ENCODE measurements around the gene DIDO1. TPM values are rescaled to one million over a fixed set of nuclear protein-coding genes. Genes with fewer than 3 reads are reported as not detected.

The DIDO1 gene
- total RNA-seq, 2 donors from 2014 or later, result 68.5 to 75.9 TPM

DNA sequence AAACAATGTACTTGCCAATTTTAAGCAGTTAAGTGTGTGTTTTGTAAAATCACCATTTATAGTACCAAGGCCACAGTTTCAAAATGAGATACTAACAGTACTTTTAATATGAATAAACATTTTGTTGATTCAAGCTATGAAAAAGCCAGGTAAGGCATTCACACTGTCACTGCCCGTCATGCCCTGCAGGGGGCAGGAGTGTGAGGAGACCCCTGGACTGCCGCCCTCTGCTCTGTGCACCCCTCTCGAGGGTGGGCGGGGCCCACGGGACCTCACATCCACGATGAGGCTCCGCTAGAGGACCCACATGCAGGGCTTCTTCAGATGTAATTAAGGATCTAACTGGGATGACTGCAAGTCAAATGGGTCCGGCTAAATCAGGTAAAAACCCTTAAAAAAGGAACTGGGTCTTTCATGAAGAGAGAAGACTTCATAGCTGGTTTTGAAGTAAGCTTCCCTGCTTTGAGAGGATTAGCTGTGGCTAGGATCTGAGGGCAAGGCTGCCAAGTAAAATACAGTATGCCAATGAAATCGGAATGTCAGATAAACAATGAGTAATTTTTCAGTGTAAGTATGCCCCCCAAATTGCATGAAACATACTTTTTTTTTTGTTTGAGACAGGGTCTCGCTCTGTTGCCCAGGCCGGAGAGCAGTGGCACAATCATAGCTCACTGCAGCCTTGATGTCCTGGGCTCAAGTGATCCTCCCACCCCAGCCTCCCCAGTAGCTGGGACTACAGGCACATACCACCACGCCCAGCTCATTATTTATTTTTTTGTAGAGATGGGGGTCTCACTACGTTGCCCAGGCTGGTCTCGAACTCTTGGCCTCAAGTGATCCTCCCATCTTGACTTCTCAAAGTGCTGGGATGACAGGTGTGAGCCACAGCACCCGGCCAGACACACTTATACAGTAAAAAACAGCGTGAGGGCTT, 18.7 kb downstream of the DIDO1 start:
- TF ChIP-seq, protein P1, sequence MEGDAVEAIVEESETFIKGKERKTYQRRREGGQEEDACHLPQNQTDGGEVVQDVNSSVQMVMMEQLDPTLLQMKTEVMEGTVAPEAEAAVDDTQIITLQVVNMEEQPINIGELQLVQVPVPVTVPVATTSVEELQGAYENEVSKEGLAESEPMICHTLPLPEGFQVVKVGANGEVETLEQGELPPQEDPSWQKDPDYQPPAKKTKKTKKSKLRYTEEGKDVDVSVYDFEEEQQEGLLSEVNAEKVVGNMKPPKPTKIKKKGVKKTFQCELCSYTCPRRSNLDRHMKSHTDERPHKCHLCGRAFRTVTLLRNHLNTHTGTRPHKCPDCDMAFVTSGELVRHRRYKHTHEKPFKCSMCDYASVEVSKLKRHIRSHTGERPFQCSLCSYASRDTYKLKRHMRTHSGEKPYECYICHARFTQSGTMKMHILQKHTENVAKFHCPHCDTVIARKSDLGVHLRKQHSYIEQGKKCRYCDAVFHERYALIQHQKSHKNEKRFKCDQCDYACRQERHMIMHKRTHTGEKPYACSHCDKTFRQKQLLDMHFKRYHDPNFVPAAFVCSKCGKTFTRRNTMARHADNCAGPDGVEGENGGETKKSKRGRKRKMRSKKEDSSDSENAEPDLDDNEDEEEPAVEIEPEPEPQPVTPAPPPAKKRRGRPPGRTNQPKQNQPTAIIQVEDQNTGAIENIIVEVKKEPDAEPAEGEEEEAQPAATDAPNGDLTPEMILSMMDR (IDR thresholded peaks at IDR 0.05), result peak in 1 of 4 experiments; percentile 25
- TF ChIP-seq POLR2A (IDR thresholded peaks at IDR 0.05), result no peak
- Histone ChIP-seq H3K9me3 (no peaks in the 10 kb centered on the region), H3K27me3 (replicated peaks; ENCODE audit: insufficient read depth) (no peaks in the 10 kb centered on the region), H3K27ac (no peak overlapping the region), H3K4me1 (replicated peaks) (no peaks in the 10 kb centered on the region), H3K36me3 (peaks cover 34 to 43% of the 10 kb centered on the region in 2 donors), H3K4me3 (no peak overlapping the region)
- intact Hi-C loops (cut with DNase I), result no loop called here
- DNase-seq (ENCODE audit: low spot score), result no peak
- 69% methylated on average over 16 of the region's 16 CpGs for WGBS

DNA sequence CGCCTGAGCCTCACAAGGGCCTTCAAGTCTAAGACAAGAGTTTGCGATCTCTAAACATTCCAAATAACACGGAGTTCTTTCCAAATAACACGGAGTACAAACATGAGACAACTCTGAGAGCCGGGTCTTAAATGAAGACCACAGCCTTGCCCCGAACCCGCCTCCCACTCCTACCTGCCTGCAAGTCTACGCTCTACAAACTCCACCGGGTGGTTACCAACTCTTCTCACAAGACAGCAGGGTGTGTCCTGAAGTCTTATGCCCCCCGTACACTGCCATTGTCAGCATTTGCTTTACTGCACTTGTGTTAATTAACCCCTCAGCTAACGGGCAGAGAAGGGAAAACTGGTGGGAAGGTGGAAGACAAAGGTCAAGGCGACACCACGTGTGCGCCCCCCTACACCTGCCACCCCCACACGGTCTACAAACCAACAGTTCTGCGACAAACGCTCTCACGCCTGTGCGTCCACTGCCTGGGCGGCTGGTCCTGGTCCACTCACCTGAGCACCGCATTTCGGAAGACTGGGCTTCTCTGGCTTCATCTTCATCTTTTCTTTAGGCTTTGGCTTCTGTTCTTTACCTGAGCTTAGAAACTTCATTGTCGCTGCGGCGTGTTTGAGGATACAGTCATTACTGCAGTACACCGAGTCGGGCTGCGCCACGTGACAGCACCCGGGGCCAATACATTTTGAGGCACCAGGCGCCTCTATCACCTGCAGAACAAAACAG, 19.5 kb downstream of the DIDO1 start:
- Histone ChIP-seq H3K27ac (no peak overlapping the region), H3K9me3 (no peaks in the 10 kb centered on the region), H3K27me3 (replicated peaks; ENCODE audit: insufficient read depth) (no peaks in the 10 kb centered on the region), H3K4me3 (no peak overlapping the region), H3K36me3 (peaks cover 34 to 43% of the 10 kb centered on the region in 2 donors), H3K4me1 (replicated peaks) (no peaks in the 10 kb centered on the region)
- no peak for TF ChIP-seq POLR2A (IDR thresholded peaks at IDR 0.05)
- TF ChIP-seq, protein P1 (IDR thresholded peaks at IDR 0.05), result no peak
- no peak for TF ChIP-seq POLR2AphosphoS5 (IDR thresholded peaks at IDR 0.05)
- intact Hi-C loops (cut with DNase I), result no loop called here
- 86% methylated on average over 31 of the region's 31 CpGs for WGBS
- no peak for DNase-seq (ENCODE audit: low spot score)

DNA sequence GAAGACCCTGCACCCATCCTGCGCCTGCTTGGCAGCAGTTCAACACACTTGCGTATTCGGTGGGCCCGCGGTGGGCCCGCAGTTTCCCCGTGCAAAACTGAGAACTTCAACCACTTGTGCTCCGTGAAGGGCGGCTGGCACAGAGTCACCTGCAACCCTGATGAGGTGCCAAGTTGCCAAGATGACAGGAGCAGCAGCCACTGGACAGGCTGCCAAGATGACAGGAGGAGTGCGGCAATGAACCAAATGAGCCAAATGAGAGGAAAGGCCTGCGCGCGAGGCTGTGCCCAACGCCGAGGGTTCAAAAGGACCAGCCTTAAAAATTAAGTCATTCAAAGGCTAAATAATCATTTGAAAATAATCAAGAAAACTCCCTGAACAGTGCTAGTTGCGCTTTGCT, 20.1 kb downstream of the DIDO1 start:
- H3K9me3 ChIP-seq, result no peaks in the 10 kb centered on the region
- no peak for TF ChIP-seq POLR2A (IDR thresholded peaks at IDR 0.05)
- TF ChIP-seq, protein P1 (IDR thresholded peaks at IDR 0.05), result no peak
- no peak for TF ChIP-seq POLR2AphosphoS5 (IDR thresholded peaks at IDR 0.05)
- intact Hi-C loops (cut with DNase I), result no loop called here
- no peak overlapping the region for H3K27ac ChIP-seq
- H3K4me1 ChIP-seq (replicated peaks), result no peaks in the 10 kb centered on the region
- WGBS, result 88% methylated on average over 16 of the region's 16 CpGs
- no peak overlapping the region for H3K4me3 ChIP-seq
- H3K27me3 ChIP-seq (replicated peaks; ENCODE audit: insufficient read depth), result no peaks in the 10 kb centered on the region
- peaks cover 34 to 40% of the 10 kb centered on the region in 2 donors for H3K36me3 ChIP-seq
- no peak for DNase-seq (ENCODE audit: low spot score)

DNA sequence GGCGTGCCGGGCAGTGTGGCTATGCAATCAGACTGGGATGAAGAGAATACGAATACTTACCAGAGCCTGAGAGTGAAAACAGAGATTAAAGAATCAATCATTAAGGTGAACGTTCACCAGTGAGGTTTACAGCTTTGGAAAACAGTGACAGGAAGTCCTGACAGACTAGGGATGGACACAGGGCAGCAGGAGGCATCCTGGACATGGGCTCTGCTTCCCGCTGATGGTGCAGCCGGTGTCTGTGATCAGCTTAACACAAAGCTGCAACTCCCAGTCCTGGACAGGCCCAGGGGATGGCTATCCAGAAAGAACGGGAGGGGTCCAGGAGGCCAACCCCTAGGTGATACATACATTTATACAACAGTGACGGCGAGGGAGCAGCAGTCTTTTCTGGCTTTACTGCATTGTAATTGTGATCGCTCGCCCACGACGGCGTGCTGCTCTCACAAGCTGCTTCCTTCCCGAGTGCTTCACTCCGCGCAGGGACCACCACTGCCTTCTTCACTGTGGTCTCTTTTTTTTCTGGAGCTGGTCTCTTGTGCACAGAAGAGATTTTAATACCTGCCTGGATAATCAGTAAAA, 20.7 kb downstream of the DIDO1 start:
- intact Hi-C loops (cut with DNase I), result no loop called here
- Histone ChIP-seq H3K36me3 (peaks cover 31 to 35% of the 10 kb centered on the region in 2 donors), H3K27me3 (replicated peaks; ENCODE audit: insufficient read depth) (no peaks in the 10 kb centered on the region), H3K9me3 (no peaks in the 10 kb centered on the region), H3K4me1 (replicated peaks) (no peaks in the 10 kb centered on the region), H3K4me3 (no peak overlapping the region), H3K27ac (no peak overlapping the region)
- no peak for DNase-seq (ENCODE audit: low spot score)
- TF ChIP-seq POLR2A (IDR thresholded peaks at IDR 0.05) (no peak), POLR2AphosphoS5 (IDR thresholded peaks at IDR 0.05) (no peak)
- TF ChIP-seq, protein P1 (IDR thresholded peaks at IDR 0.05), result no peak
- 83% methylated on average over 17 of the region's 17 CpGs for WGBS
